ENCODE results near the gene NCKAP5.

The NCKAP5 gene

GRCh38 chr2:132766573-132766972, 801.7 kb downstream of the NCKAP5 start:
- DNase-seq (ENCODE audit: low read depth), result no peak
- no peak overlapping the region for H3K4me3 ChIP-seq (ENCODE audit: low read depth, low read length)
- TF ChIP-seq, protein P1, sequence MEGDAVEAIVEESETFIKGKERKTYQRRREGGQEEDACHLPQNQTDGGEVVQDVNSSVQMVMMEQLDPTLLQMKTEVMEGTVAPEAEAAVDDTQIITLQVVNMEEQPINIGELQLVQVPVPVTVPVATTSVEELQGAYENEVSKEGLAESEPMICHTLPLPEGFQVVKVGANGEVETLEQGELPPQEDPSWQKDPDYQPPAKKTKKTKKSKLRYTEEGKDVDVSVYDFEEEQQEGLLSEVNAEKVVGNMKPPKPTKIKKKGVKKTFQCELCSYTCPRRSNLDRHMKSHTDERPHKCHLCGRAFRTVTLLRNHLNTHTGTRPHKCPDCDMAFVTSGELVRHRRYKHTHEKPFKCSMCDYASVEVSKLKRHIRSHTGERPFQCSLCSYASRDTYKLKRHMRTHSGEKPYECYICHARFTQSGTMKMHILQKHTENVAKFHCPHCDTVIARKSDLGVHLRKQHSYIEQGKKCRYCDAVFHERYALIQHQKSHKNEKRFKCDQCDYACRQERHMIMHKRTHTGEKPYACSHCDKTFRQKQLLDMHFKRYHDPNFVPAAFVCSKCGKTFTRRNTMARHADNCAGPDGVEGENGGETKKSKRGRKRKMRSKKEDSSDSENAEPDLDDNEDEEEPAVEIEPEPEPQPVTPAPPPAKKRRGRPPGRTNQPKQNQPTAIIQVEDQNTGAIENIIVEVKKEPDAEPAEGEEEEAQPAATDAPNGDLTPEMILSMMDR (IDR thresholded peaks at IDR 0.05; ENCODE audit: insufficient read depth, low read depth, low read length, missing control alignments), result no peak

GRCh38 chr2:132761437-132761836, 806.8 kb downstream of the NCKAP5 start:
- H3K4me3 ChIP-seq (ENCODE audit: low read depth, low read length), result no peak overlapping the region
- TF ChIP-seq, protein P1 (IDR thresholded peaks at IDR 0.05; ENCODE audit: insufficient read depth, low read depth, low read length, missing control alignments), result no peak
- DNase-seq (ENCODE audit: low read depth), result no peak

GRCh38 chr2:132760971-132761370, 807.3 kb downstream of the NCKAP5 start:
- DNase-seq (ENCODE audit: low read depth), result no peak
- H3K4me3 ChIP-seq (ENCODE audit: low read depth, low read length), result no peak overlapping the region
- TF ChIP-seq, protein P1 (IDR thresholded peaks at IDR 0.05; ENCODE audit: insufficient read depth, low read depth, low read length, missing control alignments), result no peak

GRCh38 chr2:132760405-132760804, 807.9 kb downstream of the NCKAP5 start:
- no peak overlapping the region for H3K4me3 ChIP-seq (ENCODE audit: low read depth, low read length)
- TF ChIP-seq, protein P1 (IDR thresholded peaks at IDR 0.05; ENCODE audit: insufficient read depth, low read depth, low read length, missing control alignments), result no peak
- peak; percentile 8 for DNase-seq (ENCODE audit: low read depth)

DNA sequence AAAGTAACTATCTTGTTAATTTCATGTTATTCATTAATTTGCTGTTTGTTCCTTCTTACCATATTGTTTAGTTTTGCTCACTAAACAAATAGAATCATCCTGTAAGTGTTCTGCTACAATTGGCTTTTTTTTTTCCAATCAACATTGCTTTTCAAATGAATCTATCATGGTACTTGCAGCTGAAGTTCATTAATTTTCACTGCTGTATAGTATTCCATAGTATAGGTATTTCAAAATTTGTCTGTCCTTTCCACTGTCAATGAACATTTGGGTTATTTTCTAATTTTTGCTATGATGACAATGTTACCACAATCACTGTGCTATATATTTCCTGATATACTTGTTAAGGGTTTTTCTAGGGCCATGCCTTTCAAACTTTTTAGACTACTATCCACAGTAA, 809.3 kb downstream of the NCKAP5 start:
- TF ChIP-seq, protein P1 (IDR thresholded peaks at IDR 0.05; ENCODE audit: insufficient read depth, low read depth, low read length, missing control alignments), result no peak
- H3K4me3 ChIP-seq (ENCODE audit: low read depth, low read length), result no peak overlapping the region
- no peak for DNase-seq (ENCODE audit: low read depth)

DNA sequence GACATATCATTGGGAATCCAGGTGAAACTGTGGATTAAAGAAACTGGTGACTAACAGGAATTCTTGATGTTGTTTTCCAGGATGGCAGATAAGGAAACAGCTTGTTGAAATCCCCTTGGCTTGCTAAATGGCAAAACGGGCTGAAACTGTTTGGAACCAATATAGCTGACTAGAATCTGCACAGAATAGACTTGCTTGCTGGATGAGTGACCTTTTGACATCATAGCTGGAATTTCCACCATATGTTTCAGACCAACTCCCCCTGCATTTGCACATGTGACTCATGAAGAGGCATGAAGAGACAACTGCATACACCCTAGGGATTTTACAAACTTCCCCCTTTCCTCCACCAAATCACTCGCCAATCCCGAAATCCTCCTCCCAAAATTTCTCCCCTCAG, 810.6 kb downstream of the NCKAP5 start:
- DNase-seq (ENCODE audit: low read depth), result peak; percentile 29
- no peak overlapping the region for H3K4me3 ChIP-seq (ENCODE audit: low read depth, low read length)
- TF ChIP-seq, protein P1 (IDR thresholded peaks at IDR 0.05; ENCODE audit: insufficient read depth, low read depth, low read length, missing control alignments), result no peak

- no peak for DNase-seq (ENCODE audit: low read depth)
- H3K4me3 ChIP-seq (ENCODE audit: low read depth, low read length), result no peak overlapping the region
- TF ChIP-seq, protein P1 (IDR thresholded peaks at IDR 0.05; ENCODE audit: insufficient read depth, low read depth, low read length, missing control alignments), result no peak
Observed at GRCh38 chr2:132757002-132757589, 811.2 kb downstream of the NCKAP5 start.

Measured in GM12865 (cell line).